Activated T-helper 1 cell treated with anti-CD3 and anti-CD28 coated beads, Interleukin-12 subunit alpha, Interleukin-12 subunit beta, Interleukin-2, Interleukin-4 antibody, amounts not matched to agents 30 ng/mL and 10 ng/mL and 1 ng/mL, durations not matched to agents 14 hours and 24 hours and 36 hours (primary cell): Measurements from ENCODE around the gene RHNO1. TPM values are rescaled to one million over a fixed set of nuclear protein-coding genes. Genes with fewer than 3 reads are reported as not detected.

Experiments used
- DNase-seq: peaks from one replicate; pipeline ENCODE4 v3.0.0; 2021; ENCODE audit warnings: low spot score
- H3K27ac Mint-ChIP-seq: one replicate; pipeline ENCODE4 v1.8.0; 2021; ENCODE audit warnings: mild to moderate bottlenecking, mixed read lengths
- H3K27me3 Mint-ChIP-seq: one replicate; pipeline ENCODE4 v1.8.0; 2022; ENCODE audit warnings: mild to moderate bottlenecking, moderate library complexity, mixed read lengths; ENCODE audit not compliant: insufficient read depth
- H3K36me3 Mint-ChIP-seq: one replicate; pipeline ENCODE4 v1.8.0; 2021; ENCODE audit warnings: low read depth, mixed read lengths
- H3K4me1 Mint-ChIP-seq: one replicate; pipeline ENCODE4 v1.8.0; 2021; ENCODE audit warnings: low read depth, mixed read lengths
- H3K4me3 Mint-ChIP-seq: one replicate; pipeline ENCODE4 v1.8.0; 2021; ENCODE audit warnings: mild to moderate bottlenecking, moderate library complexity, mixed read lengths
- H3K9me3 Mint-ChIP-seq: one replicate; pipeline ENCODE4 v1.8.0; 2021; ENCODE audit warnings: mixed read lengths
- intact Hi-C: fragments of 100-400 bp; cut with micrococcal nuclease; formaldehyde crosslinking; loops from one replicate; pipeline ENCODE4 v1.15.1; 2024
- total RNA-seq: library from RNA; stranded (reverse); gene quantifications from 2 replicates; pipeline ENCODE4 v1.2.3, GENCODE V29; 2022

Gene RHNO1
- total RNA-seq, 1 donor from 2014 or later: 48.1 TPM

DNA sequence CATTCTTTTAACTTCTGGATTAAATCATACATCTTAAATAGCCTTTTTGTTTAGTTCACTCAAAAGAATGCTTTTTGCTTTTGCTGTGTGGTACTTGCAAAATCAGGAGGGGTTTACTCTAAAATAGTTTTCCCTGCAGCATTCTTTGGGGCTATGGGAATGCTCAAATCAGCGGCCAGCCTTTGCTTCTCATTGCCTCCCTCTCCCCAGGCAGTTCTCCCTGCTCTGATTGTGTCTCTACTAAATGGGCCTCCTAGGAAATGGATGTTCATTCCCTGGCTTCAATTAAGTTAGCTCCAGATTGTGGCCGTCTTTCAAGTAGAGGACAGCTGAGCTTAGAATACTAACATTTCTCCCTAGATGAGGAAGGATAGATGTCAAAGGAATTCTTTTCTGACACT lies 18.0 kb downstream of the RHNO1 start:
- no peaks in the 10 kb centered on the region for H3K36me3 Mint-ChIP-seq

DNA sequence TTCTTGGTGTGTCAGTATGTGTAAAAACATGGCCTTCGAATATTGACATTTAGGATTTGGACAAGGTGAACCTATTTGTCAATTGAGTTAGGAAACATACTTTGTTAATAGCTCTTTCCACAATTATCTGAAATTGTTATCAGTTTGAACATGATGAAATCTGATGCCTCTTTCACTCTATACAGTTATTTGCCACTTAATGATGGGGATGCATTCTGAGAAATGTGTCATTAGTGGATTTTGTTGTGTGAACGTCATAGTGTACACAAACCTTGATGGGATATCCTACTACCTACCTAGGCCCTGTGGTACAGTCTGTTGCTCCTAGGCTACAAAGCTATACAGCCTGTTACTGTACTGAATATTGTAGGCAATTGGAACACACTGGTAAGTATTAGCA lies 18.5 kb downstream of the RHNO1 start:
- no peak for DNase-seq
- H3K4me3 Mint-ChIP-seq: no peak overlapping the region
- intact Hi-C loops: no loop called here
- H3K27me3 Mint-ChIP-seq: no peaks in the 10 kb centered on the region
- H3K36me3 Mint-ChIP-seq: no peaks in the 10 kb centered on the region
- no peak overlapping the region for H3K27ac Mint-ChIP-seq
- peaks cover 9% of the 10 kb centered on the region for H3K4me1 Mint-ChIP-seq
- no peaks in the 10 kb centered on the region for H3K9me3 Mint-ChIP-seq

More for the DNA sequence above, 18.0 kb downstream of the RHNO1 start:
- H3K9me3 Mint-ChIP-seq: no peaks in the 10 kb centered on the region
- H3K27ac Mint-ChIP-seq: no peak overlapping the region
- DNase-seq: no peak
- H3K4me3 Mint-ChIP-seq: no peak overlapping the region
- intact Hi-C loops: no loop called here
- H3K4me1 Mint-ChIP-seq: peaks cover 14% of the 10 kb centered on the region
- H3K27me3 Mint-ChIP-seq: no peaks in the 10 kb centered on the region

DNA sequence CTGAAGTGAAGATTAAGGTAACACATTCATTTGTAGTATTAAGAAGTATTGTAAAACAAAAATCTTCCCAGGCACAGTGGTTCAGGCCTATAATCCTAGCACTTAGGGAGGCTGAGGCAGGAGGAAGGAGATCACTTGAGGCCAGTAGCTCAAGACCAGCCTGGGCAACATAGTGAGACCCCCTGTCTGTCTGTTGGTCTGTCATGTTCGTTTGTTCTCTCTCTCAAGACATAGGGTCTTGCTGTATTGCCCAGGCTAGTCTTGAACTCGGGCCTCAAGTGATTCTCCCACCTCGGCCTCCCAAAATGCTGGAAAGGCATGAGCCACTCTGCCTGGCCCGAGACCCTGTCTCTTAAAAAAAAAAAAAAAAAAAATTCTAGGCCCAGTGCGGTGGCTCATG lies 20.4 kb downstream of the RHNO1 start:
- H3K4me1 Mint-ChIP-seq: peaks cover 4% of the 10 kb centered on the region

DNA sequence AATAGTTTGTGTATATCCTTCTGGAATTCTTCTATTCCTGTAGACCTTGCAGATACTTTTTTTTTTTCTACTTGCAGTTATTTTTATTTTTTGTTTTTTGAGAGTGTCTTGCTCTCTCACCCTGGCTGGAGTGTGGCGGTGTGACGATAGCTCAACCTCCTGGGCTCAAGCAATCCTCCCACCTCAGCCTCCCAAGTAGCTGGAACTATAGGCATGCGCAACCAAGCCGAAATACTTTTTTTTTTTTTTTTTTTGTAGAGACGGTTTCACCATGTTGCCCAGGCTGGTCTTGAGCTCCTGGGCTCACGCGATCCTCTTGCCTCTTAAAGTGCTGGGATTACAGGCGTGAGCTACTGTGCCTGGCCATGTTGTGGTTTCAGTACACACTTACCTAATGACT lies 23.6 kb downstream of the RHNO1 start:
- Mint-ChIP-seq H3K36me3 (no peaks in the 10 kb centered on the region), H3K27me3 (no peaks in the 10 kb centered on the region), H3K4me1 (no peaks in the 10 kb centered on the region), H3K9me3 (no peaks in the 10 kb centered on the region), H3K4me3 (no peak overlapping the region), H3K27ac (no peak overlapping the region)
- no peak for DNase-seq
- intact Hi-C loops: no loop called here

More for the DNA sequence above, 20.4 kb downstream of the RHNO1 start:
- Mint-ChIP-seq H3K36me3 (no peaks in the 10 kb centered on the region), H3K9me3 (no peaks in the 10 kb centered on the region), H3K4me3 (no peak overlapping the region), H3K27ac (no peak overlapping the region), H3K27me3 (no peaks in the 10 kb centered on the region)
- intact Hi-C loops: no loop called here
- DNase-seq: no peak

DNA sequence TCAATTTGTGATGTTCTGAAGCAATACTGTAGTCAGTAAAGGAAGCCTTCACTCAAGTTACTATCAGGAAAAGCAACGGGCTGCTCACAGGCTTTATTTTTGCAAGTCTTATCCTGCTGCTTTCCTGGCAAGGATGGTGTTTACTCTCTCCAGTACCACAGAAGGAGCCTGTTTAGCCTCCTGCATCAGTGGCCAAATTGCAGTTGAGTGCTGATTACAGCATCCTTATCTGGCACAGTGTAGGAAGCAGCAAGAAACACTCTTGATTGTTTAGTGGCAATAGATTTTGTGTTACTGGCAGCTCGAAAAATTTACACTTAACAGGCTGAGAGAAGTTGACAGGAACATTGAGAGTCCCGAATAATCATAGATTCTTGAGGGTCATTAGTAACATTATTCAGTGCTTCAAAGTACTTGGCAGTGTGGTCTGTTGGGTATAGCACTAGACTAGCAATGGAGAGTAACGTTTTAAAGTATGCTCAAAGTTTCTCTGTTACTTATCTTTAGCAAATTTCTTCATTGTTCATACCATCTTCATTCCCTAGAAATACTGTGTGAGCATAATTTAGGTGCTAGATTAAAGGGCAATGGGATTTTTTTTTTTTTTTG lies 25.4 kb downstream of the RHNO1 start:
- intact Hi-C loops: no loop called here
- H3K4me1 Mint-ChIP-seq: no peaks in the 10 kb centered on the region
- no peak overlapping the region for H3K27ac Mint-ChIP-seq
- H3K4me3 Mint-ChIP-seq: no peak overlapping the region
- H3K9me3 Mint-ChIP-seq: no peaks in the 10 kb centered on the region
- H3K27me3 Mint-ChIP-seq: no peaks in the 10 kb centered on the region
- DNase-seq: no peak
- no peaks in the 10 kb centered on the region for H3K36me3 Mint-ChIP-seq

DNA sequence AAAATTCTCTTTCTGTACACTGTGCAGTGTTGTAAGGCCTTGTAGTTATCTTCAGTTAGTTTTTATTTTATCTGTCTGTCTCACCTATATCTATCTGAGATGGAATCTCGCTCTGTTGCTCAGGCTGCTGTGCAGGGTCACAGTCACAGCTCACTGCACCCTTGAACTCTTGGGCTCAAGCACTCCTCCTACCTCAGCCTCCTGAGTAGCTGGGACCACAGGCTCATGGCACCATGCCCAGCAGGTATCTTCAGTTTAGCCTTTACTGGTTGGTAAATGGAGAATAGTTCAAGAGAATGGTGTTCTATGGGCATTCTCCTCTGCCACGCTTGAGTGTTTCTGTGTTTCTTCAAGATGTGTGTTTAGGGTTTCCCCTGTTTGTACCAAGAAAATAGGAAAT lies 27.2 kb downstream of the RHNO1 start:
- Mint-ChIP-seq H3K36me3 (no peaks in the 10 kb centered on the region), H3K27ac (no peak overlapping the region), H3K9me3 (no peaks in the 10 kb centered on the region), H3K27me3 (no peaks in the 10 kb centered on the region), H3K4me1 (no peaks in the 10 kb centered on the region), H3K4me3 (no peak overlapping the region)
- DNase-seq: no peak
- intact Hi-C loops: no loop called here

DNA sequence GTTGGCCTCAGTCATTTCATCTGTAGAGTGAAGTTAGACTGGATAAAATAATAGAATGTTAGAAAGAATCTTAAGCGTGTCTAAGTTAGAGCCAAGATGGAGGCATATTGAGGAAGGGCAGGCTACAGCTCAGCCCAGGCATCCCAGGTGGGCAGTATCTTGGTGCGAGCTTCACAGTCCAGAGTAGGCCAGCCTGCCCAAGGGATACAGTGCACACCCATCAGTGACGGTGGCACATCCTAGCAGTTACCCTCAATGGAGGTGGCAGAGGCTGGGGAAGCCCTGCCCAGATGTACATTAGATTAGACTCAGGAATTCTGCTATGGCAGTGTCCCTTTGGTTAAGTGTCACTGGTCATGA lies 35.2 kb downstream of the RHNO1 start:
- H3K4me3 Mint-ChIP-seq: no peak overlapping the region
- H3K27me3 Mint-ChIP-seq: no peaks in the 10 kb centered on the region
- H3K27ac Mint-ChIP-seq: no peak overlapping the region
- H3K4me1 Mint-ChIP-seq: peaks cover 7% of the 10 kb centered on the region
- intact Hi-C loops: no loop called here
- peaks cover 5% of the 10 kb centered on the region for H3K36me3 Mint-ChIP-seq
- DNase-seq: no peak
- no peaks in the 10 kb centered on the region for H3K9me3 Mint-ChIP-seq

DNA sequence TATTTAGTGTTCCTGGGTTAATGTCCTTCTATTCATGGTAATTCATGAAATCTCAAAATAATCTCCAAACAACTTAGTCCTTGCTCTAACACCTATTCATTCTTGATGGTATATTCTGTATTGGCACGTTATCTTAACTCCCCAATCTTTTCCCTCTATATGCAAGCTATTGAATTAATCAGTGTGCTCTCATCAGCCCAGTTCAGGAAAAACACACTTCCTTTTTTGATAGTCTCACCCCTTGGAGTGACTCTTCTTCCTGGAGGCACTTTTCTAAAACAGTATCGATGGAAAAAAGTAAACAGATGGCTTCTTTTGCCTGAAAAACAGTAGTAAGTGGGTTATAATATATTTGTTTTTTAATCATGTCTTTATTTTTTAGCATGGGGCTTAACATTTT lies 42.2 kb downstream of the RHNO1 start:
- no peak overlapping the region for H3K4me3 Mint-ChIP-seq
- peaks cover 8% of the 10 kb centered on the region for H3K36me3 Mint-ChIP-seq
- H3K27ac Mint-ChIP-seq: no peak overlapping the region
- no peak for DNase-seq
- H3K27me3 Mint-ChIP-seq: no peaks in the 10 kb centered on the region
- intact Hi-C loops: no loop called here
- no peaks in the 10 kb centered on the region for H3K4me1 Mint-ChIP-seq
- H3K9me3 Mint-ChIP-seq: no peaks in the 10 kb centered on the region

DNA sequence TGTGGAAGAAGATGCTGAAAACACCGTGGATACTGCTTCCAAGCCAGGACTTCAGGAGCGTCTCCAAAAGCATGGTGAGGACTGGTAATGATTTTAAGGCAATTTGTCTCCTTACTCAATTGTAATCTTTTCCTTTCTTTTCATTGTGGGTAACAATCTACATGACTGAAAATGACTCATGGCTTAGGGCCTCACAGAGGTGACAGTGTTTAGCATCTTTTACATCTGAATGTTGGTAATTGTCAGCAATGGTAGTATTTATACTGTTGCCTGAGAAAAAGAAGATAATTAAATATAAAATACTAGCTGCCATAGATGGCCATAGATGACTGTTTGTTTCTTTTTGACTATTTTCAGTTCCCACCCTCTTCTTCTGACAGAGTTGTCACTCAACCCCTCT lies 45.3 kb downstream of the RHNO1 start:
- no peaks in the 10 kb centered on the region for H3K4me1 Mint-ChIP-seq
- intact Hi-C loops: no loop called here
- no peaks in the 10 kb centered on the region for H3K27me3 Mint-ChIP-seq
- no peak overlapping the region for H3K4me3 Mint-ChIP-seq
- H3K9me3 Mint-ChIP-seq: no peaks in the 10 kb centered on the region
- no peak overlapping the region for H3K27ac Mint-ChIP-seq
- H3K36me3 Mint-ChIP-seq: peaks cover 8% of the 10 kb centered on the region
- no peak for DNase-seq

DNA sequence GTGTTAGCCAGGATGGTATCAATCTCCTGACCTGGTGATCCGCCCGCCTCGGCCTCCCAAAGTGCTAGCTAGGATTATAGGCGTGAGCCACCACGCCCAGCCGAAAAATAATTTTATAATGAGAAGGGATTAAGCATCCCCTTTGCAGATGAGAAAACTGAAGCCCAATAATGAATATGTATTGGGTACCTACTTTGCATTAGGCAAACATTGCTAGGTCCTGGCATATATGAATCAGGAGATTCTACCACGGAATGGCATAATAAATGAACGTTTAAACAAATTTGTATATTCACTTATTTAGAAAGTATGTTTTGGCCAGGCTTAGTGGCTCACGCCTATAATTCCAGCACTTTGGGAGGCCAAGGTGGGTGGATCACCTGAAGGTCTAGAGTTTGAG lies 46.0 kb downstream of the RHNO1 start:
- DNase-seq: no peak
- Mint-ChIP-seq H3K4me3 (no peak overlapping the region), H3K4me1 (no peaks in the 10 kb centered on the region), H3K9me3 (no peaks in the 10 kb centered on the region), H3K27me3 (no peaks in the 10 kb centered on the region), H3K27ac (no peak overlapping the region), H3K36me3 (peaks cover 12% of the 10 kb centered on the region)
- intact Hi-C loops: no loop called here

DNA sequence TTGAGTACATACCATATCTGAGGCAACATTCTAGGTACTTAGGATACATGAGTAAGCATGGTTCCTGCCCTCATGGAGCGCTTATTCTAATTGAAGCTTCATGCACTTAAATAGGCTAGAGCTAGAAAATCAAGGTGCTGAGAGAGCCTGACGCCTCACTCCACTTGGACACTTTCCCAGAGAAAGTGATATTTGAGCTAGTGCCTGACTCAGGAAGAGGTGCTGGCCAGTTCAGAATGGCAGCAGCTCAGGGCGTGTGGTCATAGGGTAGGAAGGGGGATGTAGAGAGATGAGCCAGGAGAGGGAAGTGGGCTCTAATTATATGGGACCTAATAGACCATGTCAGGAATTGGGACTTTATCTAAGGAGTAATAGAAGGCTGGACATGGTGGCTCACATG lies 47.0 kb downstream of the RHNO1 start:
- Mint-ChIP-seq H3K9me3 (no peaks in the 10 kb centered on the region), H3K27ac (no peak overlapping the region), H3K36me3 (peaks cover 12% of the 10 kb centered on the region), H3K4me3 (no peak overlapping the region), H3K27me3 (no peaks in the 10 kb centered on the region), H3K4me1 (no peaks in the 10 kb centered on the region)
- no peak for DNase-seq
- intact Hi-C loops: no loop called here

DNA sequence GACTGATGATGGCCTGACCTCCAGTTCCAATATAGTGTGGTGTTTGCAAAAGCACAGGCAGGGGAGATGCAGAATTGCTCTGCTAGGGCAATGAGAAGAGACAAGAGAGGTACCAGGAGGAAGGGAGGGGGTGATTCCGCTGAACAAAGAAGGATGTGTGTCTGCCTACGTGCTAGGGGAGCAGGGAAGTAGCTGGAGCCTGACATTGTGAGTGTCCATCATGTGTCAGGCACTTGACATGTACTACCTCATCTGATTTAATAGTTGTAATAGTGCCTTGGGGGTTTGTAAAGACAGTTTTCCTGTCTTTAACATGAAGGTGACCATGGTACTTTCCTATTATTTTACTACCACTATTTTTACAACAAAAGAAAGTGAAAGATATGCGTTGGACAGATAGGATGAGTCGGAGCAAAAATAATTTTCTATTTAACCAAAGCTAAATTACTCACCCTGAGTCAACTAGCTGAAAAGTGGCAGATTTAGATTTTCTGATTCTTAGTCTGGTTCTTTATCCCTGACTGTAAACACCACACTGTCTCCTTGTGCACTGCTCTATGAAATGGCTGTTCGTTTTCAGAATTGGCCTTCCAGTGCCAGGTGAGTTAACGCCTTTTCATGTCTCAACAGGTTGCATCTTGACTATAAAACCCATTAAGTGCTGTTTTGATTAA lies 48.4 kb downstream of the RHNO1 start:
- no peak overlapping the region for H3K27ac Mint-ChIP-seq
- peaks cover 13% of the 10 kb centered on the region for H3K36me3 Mint-ChIP-seq
- intact Hi-C loops: no loop called here
- H3K4me1 Mint-ChIP-seq: no peaks in the 10 kb centered on the region
- DNase-seq: no peak
- H3K4me3 Mint-ChIP-seq: no peak overlapping the region
- no peaks in the 10 kb centered on the region for H3K27me3 Mint-ChIP-seq
- H3K9me3 Mint-ChIP-seq: no peaks in the 10 kb centered on the region

DNA sequence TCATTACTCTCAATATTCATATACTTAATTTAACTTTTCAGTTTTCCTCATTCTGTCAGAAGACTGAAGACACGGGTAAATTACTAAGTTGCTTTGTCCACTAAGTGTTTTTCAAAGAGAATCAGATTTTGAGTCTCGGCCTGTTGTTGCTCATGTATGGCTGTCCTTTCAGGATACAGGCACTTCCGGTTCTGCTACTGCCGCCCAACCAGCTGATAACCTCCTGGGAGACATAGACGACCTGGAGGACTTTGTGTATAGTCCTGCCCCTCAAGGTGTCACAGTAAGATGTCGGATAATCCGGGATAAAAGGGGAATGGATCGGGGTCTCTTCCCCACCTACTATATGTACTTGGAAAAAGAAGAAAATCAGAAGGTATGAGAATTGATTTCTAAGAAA lies 53.8 kb downstream of the RHNO1 start:
- DNase-seq: no peak
- Mint-ChIP-seq H3K27me3 (no peaks in the 10 kb centered on the region), H3K4me1 (no peaks in the 10 kb centered on the region), H3K4me3 (no peak overlapping the region), H3K27ac (no peak overlapping the region), H3K36me3 (peaks cover 13% of the 10 kb centered on the region), H3K9me3 (no peaks in the 10 kb centered on the region)
- intact Hi-C loops: no loop called here

DNA sequence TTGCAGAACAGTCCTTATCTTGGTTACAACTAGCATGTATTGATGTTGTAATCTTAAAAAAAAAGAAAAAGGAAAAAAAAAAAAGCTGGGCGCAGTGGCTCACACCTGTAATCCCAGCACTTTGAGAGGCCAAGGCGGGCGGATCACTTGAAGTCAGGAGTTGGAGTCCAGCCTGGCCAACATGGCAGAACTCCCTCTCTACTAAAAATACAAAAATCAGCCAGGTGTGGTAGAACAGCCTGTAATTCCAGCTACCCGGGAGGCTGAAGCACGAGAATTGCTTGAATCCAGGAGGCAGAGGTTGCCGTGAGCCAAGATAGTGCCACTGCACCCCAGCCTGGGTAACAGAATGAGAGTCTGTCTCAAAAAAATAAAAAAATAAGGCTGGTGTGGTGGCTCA lies 56.6 kb downstream of the RHNO1 start:
- Mint-ChIP-seq H3K4me1 (no peaks in the 10 kb centered on the region), H3K9me3 (no peaks in the 10 kb centered on the region), H3K27ac (no peak overlapping the region), H3K27me3 (no peaks in the 10 kb centered on the region), H3K36me3 (peaks cover 13% of the 10 kb centered on the region), H3K4me3 (no peak overlapping the region)
- intact Hi-C loops: no loop called here
- DNase-seq: no peak
